Right cardiac atrium (tissue), 5 donors: Measurements from ENCODE around the gene HIP1. TPM values are rescaled to one million over a fixed set of nuclear protein-coding genes. Genes with fewer than 3 reads are reported as not detected.
"Not testable (repeated sequence)": the region's sequence is repeated elsewhere in the genome, so short reads cannot be mapped to it uniquely, and the experiment has no call there.

Experiments used
- ATAC-seq, 2 donors: fragments of 200-7000 bp; cut with Tn5 transposase; one replicate each; pipeline versions ENCODE4 v1.8.0 to v1.9.1; 2020; ENCODE audit warnings: moderate library complexity in 2 of 2, mild to moderate bottlenecking in 1 of 2
- DNase-seq, 3 donors: peaks; one replicate each; pipeline ENCODE4 v3.0.0-alpha.2; 2020
- H3K27ac ChIP-seq: one replicate; pipeline ENCODE4 v1.5.1; 2013; ENCODE audit warnings: mild to moderate bottlenecking, low read length, control low read depth, moderate library complexity
- H3K27me3 ChIP-seq: one replicate; pipeline ENCODE4 v1.6.1; 2013; ENCODE audit not compliant: control insufficient read depth, insufficient read depth
- H3K4me1 ChIP-seq: one replicate; pipeline ENCODE4 v1.6.1; 2013; ENCODE audit warnings: low read length; ENCODE audit not compliant: control insufficient read depth, insufficient read depth
- H3K4me3 ChIP-seq: one replicate; pipeline ENCODE4 v1.5.1; 2013; ENCODE audit warnings: low read length, control low read depth
- H3K9me3 ChIP-seq: one replicate; pipeline ENCODE4 v1.6.1; 2013; ENCODE audit warnings: low read length; ENCODE audit not compliant: control insufficient read depth
- WGBS: extraction: QIAGEN DNeasy Blood & Tissue Kit; methylation state at CpG from one replicate; pipeline ENCODE4 v1.1.7; 2013; 5-methylcytosine and 5-hydroxymethylcytosine counted together
- intact Hi-C, 4 donors: fragments of 100-400 bp; cut with DNase I; formaldehyde crosslinking; loops; one replicate each; pipeline versions ENCODE4 v1.11.0 to v1.14.0; 2022 to 2023
- polyA plus RNA-seq: library from polyadenylated mRNA; stranded (reverse); fragments of 200-250 nt; gene quantifications from one replicate; pipeline ENCODE4 v1.2.3, GENCODE V29; 2013
- total RNA-seq, 4 donors: library from RNA; stranded (reverse); fragmentation: NEBNext Ultra II Directional; extraction: Animal tissue kit (Norgen Biotek cat#: 25700); gene quantifications; one replicate each; pipeline ENCODE4 v1.2.1, GENCODE V29; 2021
- donor health status: healthy with polysubstance abuse.
- donor health status: DM: no; HTN: yes; CAD: no.
- donor health status: DM: no; HTN: no; CAD: no.
- donor health status: DM: no; HTN: yes; CAD: no; lungs with severe emphysema.
- donor health status: DM: yes; HTN: yes; CAD: no.

HIP1 gene
- total and polyA plus RNA-seq, 5 donors: 5.6 to 15.0 (median 12.3) TPM

- H3K4me1 ChIP-seq: peaks cover 10% of the 10 kb centered on the region
- ATAC-seq (peak in 1 of 2 donors; percentile 20), DNase-seq (no peak)
- WGBS: 59% methylated on average over 4 of the region's 4 CpGs
- peak overlapping the region; percentile 98 for H3K27ac ChIP-seq
- no peaks in the 10 kb centered on the region for H3K27me3 ChIP-seq
- H3K9me3 ChIP-seq: no peaks in the 10 kb centered on the region
- H3K4me3 ChIP-seq: no peak overlapping the region
- intact Hi-C loops: no loop called here
Measured at GRCh38 chr7:75712517-75713361, 26.0 kb downstream of the HIP1 start.

- no peak overlapping the region for H3K4me3 ChIP-seq
- intact Hi-C loops: no loop called here
- DNase-seq: no peak
- peak overlapping the region; percentile 98 for H3K27ac ChIP-seq
- peaks cover 10% of the 10 kb centered on the region for H3K4me1 ChIP-seq
- H3K27me3 ChIP-seq: no peaks in the 10 kb centered on the region
- ATAC-seq: peak; percentile 75 to 90
- H3K9me3 ChIP-seq: no peaks in the 10 kb centered on the region
- WGBS: 14% methylated on average over 10 of the region's 10 CpGs
Measured at GRCh38 chr7:75711656-75712514, 26.9 kb downstream of the HIP1 start.

DNA sequence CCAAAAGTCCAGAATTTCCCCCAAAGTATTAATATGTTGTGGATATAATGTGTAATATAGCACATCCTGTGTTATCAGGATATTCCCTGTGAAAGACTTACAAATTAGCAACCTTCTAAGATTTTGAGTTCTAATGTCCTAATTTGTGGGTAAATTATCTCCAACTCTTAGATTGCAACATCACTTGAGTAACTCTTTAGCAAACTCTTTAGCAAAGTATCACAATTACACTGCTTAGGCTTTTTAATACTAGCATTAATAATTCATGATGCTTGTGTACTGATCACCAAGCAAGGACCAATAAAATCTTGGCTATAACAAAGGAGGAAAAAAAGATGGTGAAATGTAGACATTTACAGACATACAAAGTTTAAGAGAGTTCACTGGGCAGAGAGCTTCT lies 27.7 kb downstream of the HIP1 start:
- H3K4me3 ChIP-seq: no peak overlapping the region
- no peaks in the 10 kb centered on the region for H3K9me3 ChIP-seq
- H3K27me3 ChIP-seq: no peaks in the 10 kb centered on the region
- ATAC-seq (no peak), DNase-seq (no peak)
- intact Hi-C loops: no loop called here
- no peak overlapping the region for H3K27ac ChIP-seq
- H3K4me1 ChIP-seq: peaks cover 10% of the 10 kb centered on the region

- no peaks in the 10 kb centered on the region for H3K9me3 ChIP-seq
- no peak overlapping the region for H3K4me3 ChIP-seq
- no peak for ATAC-seq
- no peak for DNase-seq
- no peaks in the 10 kb centered on the region for H3K4me1 ChIP-seq
- no peak overlapping the region for H3K27ac ChIP-seq
- 84% methylated on average over 4 of the region's 4 CpGs for WGBS
- H3K27me3 ChIP-seq: no peaks in the 10 kb centered on the region
- intact Hi-C loops: loop anchor here in 1 of 4 donors (10.0 kb wide), 1 partner anchor 60 kb away; no protein-coding TSS in a partner anchor
Measured at GRCh38 chr7:75704928-75705327, 33.8 kb downstream of the HIP1 start.

GRCh38 chr7:75702515-75702914 lies 36.2 kb downstream of the HIP1 start:
- intact Hi-C loops: loop anchor here in 1 of 4 donors (10.0 kb wide), 1 partner anchor 58 kb away; no protein-coding TSS in a partner anchor
- Histone ChIP-seq H3K27me3 (no peaks in the 10 kb centered on the region), H3K4me1 (no peaks in the 10 kb centered on the region), H3K4me3 (no peak overlapping the region), H3K9me3 (no peaks in the 10 kb centered on the region), H3K27ac (no peak overlapping the region)
- DNase-seq: no peak
- ATAC-seq: no peak
- 72% methylated on average over 4 of the region's 4 CpGs for WGBS

DNA sequence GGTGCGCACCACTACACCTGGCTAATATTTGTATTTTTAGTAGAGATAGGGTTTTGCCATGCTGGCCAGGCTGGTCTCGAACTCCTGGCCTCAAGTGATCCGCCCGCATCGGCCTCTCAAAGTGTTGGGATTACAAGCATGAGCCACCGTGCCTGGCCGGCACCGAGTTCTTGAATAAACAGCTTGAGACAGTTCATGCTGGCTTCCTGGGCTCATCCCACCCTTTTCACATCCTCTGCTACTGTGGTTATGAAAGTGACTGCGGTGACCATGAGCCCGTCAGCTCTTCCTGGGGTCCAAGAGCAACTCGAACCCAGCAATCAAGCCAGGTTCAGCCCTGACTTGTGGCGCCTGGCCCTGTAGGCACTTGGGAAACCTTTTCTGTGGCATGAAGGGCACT lies 38.7 kb downstream of the HIP1 start:
- ATAC-seq (no peak), DNase-seq (no peak)
- Histone ChIP-seq H3K4me1 (no peaks in the 10 kb centered on the region), H3K27me3 (no peaks in the 10 kb centered on the region), H3K9me3 (no peaks in the 10 kb centered on the region), H3K27ac (no peak overlapping the region), H3K4me3 (no peak overlapping the region)
- WGBS: 93% methylated on average over 12 of the region's 12 CpGs
- intact Hi-C loops: loop anchor here in 1 of 4 donors (10.0 kb wide), 1 partner anchor 55 kb away; no protein-coding TSS in a partner anchor

- Histone ChIP-seq H3K4me1 (no peaks in the 10 kb centered on the region), H3K27ac (no peak overlapping the region), H3K4me3 (no peak overlapping the region), H3K9me3 (no peaks in the 10 kb centered on the region), H3K27me3 (no peaks in the 10 kb centered on the region)
- ATAC-seq (no peak), DNase-seq (no peak)
- intact Hi-C loops: no loop called here
Measured at GRCh38 chr7:75698358-75698757, 40.4 kb downstream of the HIP1 start.

DNA sequence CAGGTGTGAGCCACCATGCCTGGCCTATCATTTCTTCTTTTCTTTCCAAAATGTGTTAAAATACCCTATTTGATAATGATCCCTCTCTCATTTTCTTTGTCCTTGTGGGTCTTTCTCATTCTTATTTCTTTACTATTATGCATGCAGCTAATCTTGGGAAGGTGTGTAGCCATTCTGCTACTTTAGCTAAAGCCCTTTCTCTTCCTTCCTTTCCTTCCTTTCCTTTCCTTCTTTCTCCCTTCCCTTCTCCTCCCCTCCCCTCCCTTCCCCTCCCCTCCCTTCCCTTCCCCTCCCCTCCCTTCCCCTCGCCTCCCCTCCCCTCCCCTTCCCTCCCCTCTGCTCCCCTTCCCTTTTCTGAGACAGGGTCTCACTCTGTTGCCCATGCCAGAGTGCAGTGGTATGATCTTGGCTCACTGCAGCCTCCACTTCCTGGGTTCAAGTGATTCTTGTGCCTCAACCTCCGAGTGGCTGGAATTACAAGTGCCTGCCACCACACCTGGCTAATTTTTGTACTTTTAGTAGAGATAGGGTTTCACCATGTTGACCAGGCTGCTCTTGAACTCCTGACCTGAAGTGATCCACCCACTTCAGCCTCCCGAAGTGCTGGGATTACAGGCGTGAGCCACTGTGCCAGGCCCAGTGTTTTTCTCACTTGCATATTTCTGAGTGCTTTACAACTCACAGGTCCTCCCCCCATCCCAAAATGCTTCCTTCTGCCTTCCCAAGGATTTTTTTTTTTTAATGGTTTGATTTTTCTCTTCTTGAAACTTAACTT lies 42.3 kb downstream of the HIP1 start:
- DNase-seq (no peak), ATAC-seq (no peak)
- WGBS: 86% methylated on average over 3 of the region's 4 CpGs
- H3K9me3 ChIP-seq: no peaks in the 10 kb centered on the region
- H3K4me3 ChIP-seq: no peak overlapping the region
- no peak overlapping the region for H3K27ac ChIP-seq
- intact Hi-C loops: no loop called here
- H3K4me1 ChIP-seq: no peaks in the 10 kb centered on the region
- H3K27me3 ChIP-seq: no peaks in the 10 kb centered on the region

GRCh38 chr7:75694638-75695399 lies 43.9 kb downstream of the HIP1 start:
- H3K4me1 ChIP-seq: no peaks in the 10 kb centered on the region
- intact Hi-C loops: no loop called here
- H3K4me3 ChIP-seq: no peak overlapping the region
- no peaks in the 10 kb centered on the region for H3K27me3 ChIP-seq
- ATAC-seq (no peak), DNase-seq (no peak)
- 66% methylated on average over 6 of the region's 6 CpGs for WGBS
- H3K27ac ChIP-seq: no peak overlapping the region
- no peaks in the 10 kb centered on the region for H3K9me3 ChIP-seq

- H3K4me3 ChIP-seq, ATAC-seq, DNase-seq, H3K4me1 ChIP-seq, intact Hi-C loops, H3K27me3 ChIP-seq, H3K27ac ChIP-seq, H3K9me3 ChIP-seq: not testable (repeated sequence)
- 92% methylated on average over 6 of the region's 6 CpGs for WGBS
Measured at GRCh38 chr7:75693668-75694067, 45.1 kb downstream of the HIP1 start.
